Fibroblast of lung (primary cell): ENCODE data around the gene KCNQ2. TPM values are rescaled to one million over a fixed set of nuclear protein-coding genes. Genes with fewer than 3 reads are reported as not detected.

Source experiments
- DNase-seq, 2 donors: peaks; one replicate each; pipeline versions ENCODE4 v3.0.0 to v3.0.0-alpha.2; 2010; ENCODE audit warnings: low read depth in 2 of 2
- H2AFZ ChIP-seq: 2 replicates; pipeline ENCODE4 v1.5.1; 2012; ENCODE audit warnings: low read length, control low read depth, inconsistent platforms
- H3K27ac ChIP-seq: 2 replicates; pipeline ENCODE4 v1.5.1; 2011; ENCODE audit warnings: low read length, control low read depth; ENCODE audit not compliant: insufficient read depth
- H3K27me3 ChIP-seq: 2 replicates; pipeline ENCODE4 v1.5.1; 2011; ENCODE audit warnings: mild to moderate bottlenecking, low read length; ENCODE audit not compliant: control insufficient read depth, insufficient read depth
- H3K36me3 ChIP-seq: 2 replicates; pipeline ENCODE4 v1.5.1; 2011; ENCODE audit warnings: low read length; ENCODE audit not compliant: control insufficient read depth, insufficient read depth
- H3K4me1 ChIP-seq: 2 replicates; pipeline ENCODE4 v1.5.1; 2011; ENCODE audit warnings: low read length; ENCODE audit not compliant: control insufficient read depth, insufficient read depth; ENCODE audit errors: extremely low read depth
- H3K4me2 ChIP-seq: 2 replicates; pipeline ENCODE4 v1.5.1; 2011; ENCODE audit warnings: low read length, control low read depth; ENCODE audit not compliant: insufficient read depth; ENCODE audit errors: extremely low read depth
- H3K4me3 ChIP-seq, 4 experiments: fragments of 200-600 bp in 1 of 4; sonication (generic) in 1 of 4; replicated peaks in 1 of 4; 2 replicates each; pipeline ENCODE4 v1.5.1; 2011 to 2016; ENCODE audit warnings: low read length in 4 of 4, low read depth in 3 of 4, mild to moderate bottlenecking in 3 of 4, control low read depth in 2 of 4, inconsistent platforms in 1 of 4, mixed read lengths in 1 of 4; ENCODE audit not compliant: insufficient read depth in 1 of 4; ENCODE audit errors: control extremely low read depth in 1 of 4
- H3K79me2 ChIP-seq: 2 replicates; pipeline ENCODE4 v1.5.1; 2012; ENCODE audit warnings: mild to moderate bottlenecking, low read length, inconsistent platforms; ENCODE audit not compliant: control insufficient read depth, insufficient read depth
- H3K9ac ChIP-seq: 2 replicates; pipeline ENCODE4 v1.5.1; 2011; ENCODE audit warnings: mild to moderate bottlenecking, low read length, control low read depth; ENCODE audit not compliant: insufficient read depth
- H3K9me3 ChIP-seq: 2 replicates; pipeline ENCODE4 v1.5.1; 2012; ENCODE audit warnings: low read depth, low read length; ENCODE audit not compliant: control insufficient read depth, insufficient read depth
- H4K20me1 ChIP-seq: 2 replicates; pipeline ENCODE4 v1.5.1; 2011; ENCODE audit warnings: low read length; ENCODE audit not compliant: control insufficient read depth, insufficient read depth; ENCODE audit errors: extremely low read depth
- CTCF ChIP-seq, 2 donors: IDR thresholded peaks in 1 of 2; conservative IDR thresholded peaks in 1 of 2; 1 replicate in 1 of 2; 2 replicates in 1 of 2; pipeline ENCODE4 v1.5.1; 2011 to 2012; ENCODE audit warnings: low read length in 2 of 2, control low read depth in 1 of 2, inconsistent platforms in 1 of 2, low read depth in 1 of 2, mild to moderate bottlenecking in 1 of 2
- EZH2 ChIP-seq: IDR thresholded peaks from 2 replicates; pipeline ENCODE4 v1.5.1; 2012; ENCODE audit warnings: low read length, control low read depth, mild to moderate bottlenecking; ENCODE audit errors: missing control alignments
- polyA plus RNA-seq, 2 donors: library from polyadenylated mRNA; depleted of rRNA in 1 of 2; stranded (reverse) in 1 of 2; unstranded in 1 of 2; fragments of >200 nt; gene quantifications; 2 replicates each; pipeline ENCODE4 v1.2.1, GENCODE V29; 2011 to 2012; ENCODE audit warnings: missing spikeins in 1 of 2
- total RNA-seq: library from RNA; depleted of rRNA; stranded (reverse); fragments of >200 nt; gene quantifications from 2 replicates; pipeline ENCODE4 v1.2.1, GENCODE V29; 2014

The KCNQ2 gene
- total and polyA plus RNA-seq, 2 donors (not counting 1 experiment from before 2014, with no cell fraction given): not detected

GRCh38 chr20:63475209-63475608 lies 2.8 kb upstream of the KCNQ2 start:
- TF ChIP-seq CTCF (conservative IDR thresholded peaks at IDR 0.05 in 1 of 2, IDR thresholded peaks at IDR 0.05 in 1 of 2; ENCODE audit: low read depth in 1 of 2, low read length in 2 of 2) (no peak), EZH2 (no peak)
- no peaks in the 10 kb centered on the region for H3K36me3 ChIP-seq
- no peak overlapping the region for H3K4me2 ChIP-seq
- no peaks in the 10 kb centered on the region for H3K9me3 ChIP-seq
- H3K27ac ChIP-seq: no peak overlapping the region
- H3K4me3 ChIP-seq: no peak overlapping the region
- no peaks in the 10 kb centered on the region for H3K4me1 ChIP-seq
- peak; percentile 6 to 20 for DNase-seq
- H3K79me2 ChIP-seq: no peaks in the 10 kb centered on the region
- peaks cover 20% of the 10 kb centered on the region for H3K27me3 ChIP-seq
- no peak overlapping the region for H2AFZ ChIP-seq
- no peak overlapping the region for H3K9ac ChIP-seq
- H4K20me1 ChIP-seq: no peaks in the 10 kb centered on the region

GRCh38 chr20:63473555-63474449 lies 1.3 kb upstream of the KCNQ2 start:
- Histone ChIP-seq H3K36me3 (no peaks in the 10 kb centered on the region), H2AFZ (no peak overlapping the region), H3K4me2 (no peak overlapping the region), H4K20me1 (no peaks in the 10 kb centered on the region), H3K79me2 (no peaks in the 10 kb centered on the region), H3K4me3 (no peak overlapping the region), H3K27ac (no peak overlapping the region), H3K9ac (no peak overlapping the region), H3K9me3 (no peaks in the 10 kb centered on the region), H3K4me1 (no peaks in the 10 kb centered on the region), H3K27me3 (peaks cover 20% of the 10 kb centered on the region)
- TF ChIP-seq CTCF (conservative IDR thresholded peaks at IDR 0.05 in 1 of 2, IDR thresholded peaks at IDR 0.05 in 1 of 2; ENCODE audit: low read depth in 1 of 2, low read length in 2 of 2) (no peak), EZH2 (peak; percentile 22)
- DNase-seq: no peak

GRCh38 chr20:63472862-63473390 lies 471 bp upstream of the KCNQ2 start:
- H4K20me1 ChIP-seq: no peaks in the 10 kb centered on the region
- TF ChIP-seq CTCF (conservative IDR thresholded peaks at IDR 0.05 in 1 of 2, IDR thresholded peaks at IDR 0.05 in 1 of 2; ENCODE audit: low read depth in 1 of 2, low read length in 2 of 2): no peak
- TF ChIP-seq EZH2: no peak
- H3K4me2 ChIP-seq: no peak overlapping the region
- no peak for DNase-seq
- no peak overlapping the region for H3K9ac ChIP-seq
- H3K27ac ChIP-seq: no peak overlapping the region
- peaks cover 20% of the 10 kb centered on the region for H3K27me3 ChIP-seq
- no peak overlapping the region for H2AFZ ChIP-seq
- H3K79me2 ChIP-seq: no peaks in the 10 kb centered on the region
- H3K4me3 ChIP-seq: no peak overlapping the region
- H3K36me3 ChIP-seq: no peaks in the 10 kb centered on the region
- no peaks in the 10 kb centered on the region for H3K4me1 ChIP-seq
- no peaks in the 10 kb centered on the region for H3K9me3 ChIP-seq
